Liver (tissue), 9 donors: ENCODE results near the gene ANKMY1. TPM values are rescaled to one million over a fixed set of nuclear protein-coding genes. Genes with fewer than 3 reads are reported as not detected.
"Not testable (repeated sequence)": the region's sequence is repeated elsewhere in the genome, so short reads cannot be mapped to it uniquely, and the experiment has no call there.

Source experiments
- DNase-seq: peaks from one replicate; pipeline ENCODE4 v3.0.0-alpha.2; 2017; ENCODE audit warnings: low spot score
- H3K27ac ChIP-seq, 2 donors: one replicate each; pipeline ENCODE4 v1.7.0; 2013; ENCODE audit warnings: inconsistent platforms in 2 of 2, low read length in 2 of 2, control low read depth in 1 of 2, low read depth in 1 of 2, mild to moderate bottlenecking in 1 of 2
- H3K27me3 ChIP-seq, 4 donors: one replicate each; pipeline versions ENCODE4 v1.6.1 to v1.7.0; 2013; ENCODE audit warnings: low read length in 3 of 4, inconsistent platforms in 1 of 4, mild to moderate bottlenecking in 1 of 4, moderate library complexity in 1 of 4; ENCODE audit not compliant: control insufficient read depth in 4 of 4, insufficient read depth in 4 of 4
- H3K36me3 ChIP-seq, 4 donors: one replicate each; pipeline versions ENCODE4 v1.6.1 to v1.7.0; 2013; ENCODE audit warnings: low read length in 3 of 4, mild to moderate bottlenecking in 3 of 4, low read depth in 1 of 4, moderate library complexity in 1 of 4; ENCODE audit not compliant: control insufficient read depth in 4 of 4, insufficient read depth in 3 of 4
- H3K4me1 ChIP-seq, 4 donors: one replicate each; pipeline versions ENCODE4 v1.6.1 to v1.7.0; 2013; ENCODE audit warnings: low read length in 3 of 4, mild to moderate bottlenecking in 3 of 4, moderate library complexity in 1 of 4; ENCODE audit not compliant: control insufficient read depth in 4 of 4, insufficient read depth in 4 of 4
- H3K4me3 ChIP-seq, 3 donors: one replicate each; pipeline versions ENCODE4 v1.6.1 to v1.7.0; 2013; ENCODE audit warnings: low read length in 3 of 3, control low read depth in 1 of 3, low read depth in 1 of 3, mild to moderate bottlenecking in 1 of 3
- H3K9ac ChIP-seq, 2 donors: one replicate each; pipeline ENCODE4 v1.7.0; 2013; ENCODE audit warnings: low read length in 2 of 2, mild to moderate bottlenecking in 2 of 2, moderate library complexity in 2 of 2, control low read depth in 1 of 2, low read depth in 1 of 2
- H3K9me3 ChIP-seq, 4 donors: one replicate each; pipeline versions ENCODE4 v1.6.1 to v1.7.0; 2013; ENCODE audit warnings: low read length in 3 of 4; ENCODE audit not compliant: control insufficient read depth in 4 of 4
- GABPA ChIP-seq, 2 donors: IDR thresholded peaks in 1 of 2; conservative IDR thresholded peaks in 1 of 2; 2 replicates each; pipeline ENCODE4 v1.6.1; 2016; ENCODE audit warnings: antibody characterized with exemption in 2 of 2, mild to moderate bottlenecking in 1 of 2, moderate library complexity in 1 of 2
- HNF4G ChIP-seq: IDR thresholded peaks from 2 replicates; pipeline ENCODE4 v1.6.1; 2016; ENCODE audit warnings: antibody characterized with exemption
- JUND ChIP-seq, 2 donors: IDR thresholded peaks; 2 replicates each; pipeline ENCODE4 v1.6.1; 2016; ENCODE audit warnings: antibody characterized with exemption in 2 of 2
- NR2F2 ChIP-seq: IDR thresholded peaks from 2 replicates; pipeline ENCODE4 v1.6.1; 2016; ENCODE audit warnings: antibody characterized with exemption
- RAD21 ChIP-seq, 2 donors: IDR thresholded peaks; 2 replicates each; pipeline ENCODE4 v1.6.1; 2016; ENCODE audit warnings: antibody characterized with exemption in 2 of 2, mild to moderate bottlenecking in 2 of 2
- ZBTB33 ChIP-seq: IDR thresholded peaks from 2 replicates; pipeline ENCODE4 v1.6.1; 2016; ENCODE audit warnings: antibody characterized with exemption
- WGBS: extraction: QIAGEN DNeasy Blood & Tissue Kit; methylation state at CpG from one replicate; pipeline ENCODE4 v1.1.7; 2013; 5-methylcytosine and 5-hydroxymethylcytosine counted together
- polyA plus RNA-seq, 2 donors: library from polyadenylated mRNA; stranded (reverse) in 1 of 2; unstranded in 1 of 2; fragments of 200-250 nt in 1 of 2; fragments of >200 nt in 1 of 2; fragmentation: Nextera tagmentation in 1 of 2; extraction: Ambion mirVana in 1 of 2; gene quantifications; one replicate each; pipeline versions ENCODE4 v1.2.1 to v1.2.3, GENCODE V29; 2013 to 2015
- total RNA-seq, 2 donors: library from RNA; depleted of rRNA; stranded (reverse); fragments of >200 nt; gene quantifications; one replicate each; pipeline ENCODE4 v1.2.3, GENCODE V29; 2014
- TF ChIP-seq, protein P1 (sequence below): IDR thresholded peaks from 2 replicates; pipeline ENCODE4 v1.6.1; 2016; ENCODE audit warnings: antibody characterized with exemption, mild to moderate bottlenecking
- donor health status: healthy.
- donor health status: healthy.
- donor health status: healthy.
- donor health status: healthy.
- donor health status: healthy.

The ANKMY1 gene
- total and polyA plus RNA-seq, 4 donors: 2.5 to 12.8 (median 4.2) TPM

DNA sequence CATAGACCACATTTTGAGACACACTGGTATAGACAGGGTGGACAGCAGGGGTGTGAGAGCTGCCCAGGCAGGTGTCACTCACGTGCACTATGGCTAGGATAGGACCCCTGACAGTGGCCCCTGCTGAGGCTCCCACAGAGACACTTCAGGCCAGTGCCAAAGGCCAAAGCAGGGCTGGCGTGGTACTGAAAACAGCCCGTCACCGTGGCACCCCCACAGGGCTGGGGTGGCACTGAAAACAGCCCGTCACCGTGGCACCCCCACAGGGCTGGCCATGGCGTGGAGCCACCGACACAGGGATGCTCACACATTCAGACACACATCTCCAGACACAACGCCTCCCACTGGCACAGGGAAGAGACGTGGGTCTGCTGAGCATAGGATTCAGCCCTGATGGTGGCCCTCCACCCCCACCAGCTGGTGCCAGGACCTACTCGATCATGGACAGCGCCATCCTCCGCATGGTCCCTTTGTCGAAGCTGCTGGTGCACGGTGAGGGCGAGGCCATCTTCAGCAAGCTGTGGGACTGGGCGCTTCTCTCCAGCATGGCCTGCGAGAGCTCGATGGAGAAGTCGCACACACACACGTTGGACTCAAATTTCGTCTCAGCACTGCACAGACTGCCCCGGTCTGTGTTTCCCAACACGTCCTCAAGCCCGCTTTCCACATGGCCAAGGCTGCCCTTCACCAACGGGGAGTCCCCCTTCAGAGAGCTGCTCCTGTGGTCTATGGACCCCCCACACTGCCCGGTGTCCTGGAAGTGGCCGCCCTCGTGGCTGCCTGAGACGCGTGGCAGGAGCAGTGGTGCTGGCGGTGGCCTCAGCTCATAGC, 34.1 kb downstream of the ANKMY1 start:
- Histone ChIP-seq H3K4me1 (no peaks in the 10 kb centered on the region), H3K4me3 (no peak overlapping the region), H3K9me3 (no peaks in the 10 kb centered on the region), H3K27ac (no peak overlapping the region), H3K36me3 (peaks cover 0 to 21% (median 7%) of the 10 kb centered on the region in 4 donors), H3K9ac (no peak overlapping the region), H3K27me3 (no peaks in the 10 kb centered on the region)
- no peak for DNase-seq
- TF ChIP-seq NR2F2 (no peak), HNF4G (no peak), ZBTB33 (no peak), GABPA (IDR thresholded peaks at IDR 0.05 in 1 of 2, conservative IDR thresholded peaks at IDR 0.05 in 1 of 2) (no peak)
- TF ChIP-seq, protein P1, sequence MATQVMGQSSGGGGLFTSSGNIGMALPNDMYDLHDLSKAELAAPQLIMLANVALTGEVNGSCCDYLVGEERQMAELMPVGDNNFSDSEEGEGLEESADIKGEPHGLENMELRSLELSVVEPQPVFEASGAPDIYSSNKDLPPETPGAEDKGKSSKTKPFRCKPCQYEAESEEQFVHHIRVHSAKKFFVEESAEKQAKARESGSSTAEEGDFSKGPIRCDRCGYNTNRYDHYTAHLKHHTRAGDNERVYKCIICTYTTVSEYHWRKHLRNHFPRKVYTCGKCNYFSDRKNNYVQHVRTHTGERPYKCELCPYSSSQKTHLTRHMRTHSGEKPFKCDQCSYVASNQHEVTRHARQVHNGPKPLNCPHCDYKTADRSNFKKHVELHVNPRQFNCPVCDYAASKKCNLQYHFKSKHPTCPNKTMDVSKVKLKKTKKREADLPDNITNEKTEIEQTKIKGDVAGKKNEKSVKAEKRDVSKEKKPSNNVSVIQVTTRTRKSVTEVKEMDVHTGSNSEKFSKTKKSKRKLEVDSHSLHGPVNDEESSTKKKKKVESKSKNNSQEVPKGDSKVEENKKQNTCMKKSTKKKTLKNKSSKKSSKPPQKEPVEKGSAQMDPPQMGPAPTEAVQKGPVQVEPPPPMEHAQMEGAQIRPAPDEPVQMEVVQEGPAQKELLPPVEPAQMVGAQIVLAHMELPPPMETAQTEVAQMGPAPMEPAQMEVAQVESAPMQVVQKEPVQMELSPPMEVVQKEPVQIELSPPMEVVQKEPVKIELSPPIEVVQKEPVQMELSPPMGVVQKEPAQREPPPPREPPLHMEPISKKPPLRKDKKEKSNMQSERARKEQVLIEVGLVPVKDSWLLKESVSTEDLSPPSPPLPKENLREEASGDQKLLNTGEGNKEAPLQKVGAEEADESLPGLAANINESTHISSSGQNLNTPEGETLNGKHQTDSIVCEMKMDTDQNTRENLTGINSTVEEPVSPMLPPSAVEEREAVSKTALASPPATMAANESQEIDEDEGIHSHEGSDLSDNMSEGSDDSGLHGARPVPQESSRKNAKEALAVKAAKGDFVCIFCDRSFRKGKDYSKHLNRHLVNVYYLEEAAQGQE: no peak
- 99% methylated on average over 32 of the region's 32 CpGs for WGBS

DNA sequence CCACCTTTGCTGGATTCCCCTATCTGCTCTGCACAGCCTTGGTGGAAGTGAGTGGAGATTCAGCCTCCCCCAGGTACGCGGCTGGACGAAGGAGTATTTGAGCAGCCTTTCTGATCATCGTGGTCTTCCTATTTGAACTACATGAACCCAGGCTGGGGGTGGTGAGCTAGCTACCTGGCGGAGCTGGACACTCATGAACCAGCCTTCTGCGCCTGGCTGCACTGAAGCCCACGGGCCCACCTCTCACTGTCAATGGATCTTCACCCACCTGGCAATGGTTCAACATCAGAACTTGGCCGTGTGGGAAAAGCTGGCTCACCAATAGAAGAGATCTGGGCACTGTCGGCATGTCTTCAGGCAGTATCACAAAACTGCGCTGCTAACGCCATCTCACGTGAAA, 35.4 kb downstream of the ANKMY1 start:
- no peak overlapping the region for H3K4me3 ChIP-seq
- H3K27ac ChIP-seq: no peak overlapping the region
- 98% methylated on average over 12 of the region's 12 CpGs for WGBS
- no peaks in the 10 kb centered on the region for H3K27me3 ChIP-seq
- H3K9ac ChIP-seq: no peak overlapping the region
- peaks cover 0 to 2% (median 0%) of the 10 kb centered on the region in 4 donors for H3K4me1 ChIP-seq
- no peak for DNase-seq
- peaks cover 0 to 18% (median 7%) of the 10 kb centered on the region in 4 donors for H3K36me3 ChIP-seq
- TF ChIP-seq JUND (IDR thresholded peaks at IDR 0.05) (no peak), RAD21 (IDR thresholded peaks at IDR 0.05) (no peak)
- no peaks in the 10 kb centered on the region for H3K9me3 ChIP-seq

DNA sequence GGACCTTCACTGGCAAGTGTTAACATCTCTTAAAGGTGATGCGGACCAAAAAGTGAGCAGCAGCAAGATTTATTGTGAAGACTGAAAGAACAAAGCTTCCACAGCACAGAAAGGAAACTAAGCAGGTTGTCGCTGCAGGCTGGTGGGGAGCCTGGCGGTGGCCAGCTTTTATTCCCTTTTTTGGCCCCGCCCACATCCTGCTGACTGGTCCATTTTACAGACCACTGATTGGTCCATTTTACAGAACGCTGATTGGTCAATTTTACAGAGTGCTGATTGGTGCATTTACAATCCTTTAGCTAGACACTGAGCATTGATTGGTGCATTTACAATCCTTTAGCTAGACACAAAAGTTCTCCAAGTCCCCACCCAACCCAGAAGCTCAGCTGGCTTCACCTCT, 35.9 kb downstream of the ANKMY1 start:
- H3K27ac ChIP-seq, H3K9me3 ChIP-seq, H3K4me1 ChIP-seq, H3K27me3 ChIP-seq, DNase-seq, H3K9ac ChIP-seq, H3K4me3 ChIP-seq: not testable (repeated sequence)
- H3K36me3 ChIP-seq: peaks cover 0 to 16% (median 7%) of the 10 kb centered on the region in 4 donors
- 98% methylated on average over 5 of the region's 5 CpGs for WGBS
